GM19452 (cell line): Measurements from ENCODE around the gene DHRSX.
"Not testable (repeated sequence)": the region's sequence is repeated elsewhere in the genome, so short reads cannot be mapped to it uniquely, and the experiment has no call there.

Experiments
- ATAC-seq: cut with Tn5 transposase; IDR thresholded peaks from one replicate; pipeline ENCODE4 v1.9.1; 2021; ENCODE audit not compliant: unreplicated experiment

Gene DHRSX

DNA sequence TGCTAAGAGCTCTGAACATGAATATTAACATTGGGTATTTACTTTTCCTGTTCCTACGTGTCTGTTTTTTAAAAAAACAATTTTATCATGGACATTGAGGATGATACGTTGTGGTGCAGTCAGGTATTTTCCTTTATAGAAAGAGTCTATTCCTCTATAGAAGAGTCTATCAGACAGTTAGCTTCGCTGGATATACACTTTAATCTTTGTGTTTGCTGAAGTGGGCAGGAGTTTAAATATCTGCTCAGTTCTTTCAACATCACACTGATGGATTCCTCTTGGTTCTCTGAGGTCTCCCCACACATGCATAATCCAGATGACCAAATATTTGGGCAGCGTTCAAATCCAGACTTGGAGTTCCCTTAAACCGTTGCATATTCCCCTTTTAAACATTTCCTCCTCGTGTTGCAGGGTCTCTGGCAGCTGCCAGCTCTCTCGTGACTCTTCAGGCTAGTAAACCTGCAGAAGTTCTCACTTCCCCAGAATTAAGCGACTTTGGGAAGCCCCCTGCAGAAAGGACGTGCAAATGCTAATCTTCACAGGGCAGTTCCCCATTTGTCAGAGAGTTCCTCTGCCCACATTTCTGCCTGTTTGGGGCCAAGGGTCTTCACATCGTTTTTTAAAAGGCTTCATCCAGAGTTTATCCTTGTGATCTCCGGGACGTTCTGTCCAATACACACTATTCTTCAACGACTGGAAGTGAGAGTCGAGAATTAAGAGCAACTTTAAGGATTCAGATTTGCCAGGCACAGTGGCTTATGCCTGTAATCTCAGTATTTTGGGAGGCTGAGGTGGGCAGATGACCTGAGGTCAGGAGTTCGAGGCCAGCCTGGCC lies 20.5 kb upstream of the DHRSX start:
- peak; percentile 71 for ATAC-seq

DNA sequence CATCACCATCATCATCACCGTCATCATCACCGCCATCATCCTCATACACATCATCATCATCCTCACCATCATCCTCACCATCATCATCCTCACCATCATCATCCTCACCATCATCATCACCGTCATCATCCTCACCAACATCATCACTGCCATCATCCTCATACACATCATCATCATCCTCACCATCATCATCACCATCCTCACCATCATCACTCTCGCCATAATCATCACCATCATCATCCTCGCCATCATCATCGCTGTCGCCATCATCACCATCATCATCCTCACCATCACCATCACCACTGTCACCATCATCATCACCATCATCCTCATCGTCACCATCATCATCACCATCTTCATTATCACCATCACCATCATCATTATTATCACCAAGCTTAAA lies 19.8 kb upstream of the DHRSX start:
- ATAC-seq, result no peak

DNA sequence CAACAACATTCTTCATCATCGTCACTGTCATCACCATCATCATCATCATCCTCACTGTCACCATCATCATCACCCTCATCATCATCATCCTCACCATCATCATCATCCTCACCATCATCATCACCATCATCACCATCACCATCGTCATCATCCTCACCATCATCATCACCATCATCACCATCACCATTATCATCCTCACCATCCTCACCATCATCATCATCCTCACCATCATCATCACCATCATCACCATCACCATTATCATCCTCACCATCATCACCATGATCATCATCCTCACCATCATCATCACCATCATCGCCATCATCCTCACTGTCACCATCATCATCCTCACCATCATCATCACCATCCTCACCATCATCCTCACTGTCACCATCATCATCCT lies 18.9 kb upstream of the DHRSX start:
- ATAC-seq, result not testable (repeated sequence)

GRCh38 chrX:2517055-2517454 lies 16.3 kb upstream of the DHRSX start:
- peak; percentile 8 for ATAC-seq

- ATAC-seq, result peak; percentile 54
These were observed 15.8 kb upstream of the DHRSX start for GRCh38 chrX:2516623-2517022.

- ATAC-seq, result no peak
These were observed 13.4 kb upstream of the DHRSX start for GRCh38 chrX:2514131-2514530.

- no peak for ATAC-seq
These were observed 12.4 kb upstream of the DHRSX start for GRCh38 chrX:2513121-2513664.

GRCh38 chrX:2512501-2512900 lies 11.7 kb upstream of the DHRSX start:
- no peak for ATAC-seq

DNA sequence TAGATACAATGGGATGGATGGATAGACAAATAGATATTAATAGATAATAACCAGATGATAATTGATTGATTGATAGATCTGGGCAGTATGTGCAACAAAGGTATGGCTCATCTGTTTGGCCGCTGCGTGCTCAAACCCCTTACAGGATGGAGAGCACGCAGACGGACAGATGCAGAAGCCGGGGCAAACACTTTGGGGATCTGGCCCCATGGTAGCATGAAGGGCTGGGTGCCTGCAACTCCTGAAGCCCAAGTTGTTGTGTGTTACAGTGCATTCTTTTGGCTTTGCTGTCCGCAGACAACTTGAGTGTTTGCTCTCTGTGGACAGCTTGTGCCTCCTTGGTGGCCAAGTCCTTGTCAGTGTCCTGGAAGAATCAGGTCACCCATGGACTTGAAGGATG lies 10.6 kb upstream of the DHRSX start:
- ATAC-seq, result no peak

- ATAC-seq, result no peak
These were observed 8.0 kb upstream of the DHRSX start for GRCh38 chrX:2508648-2509335.

DNA sequence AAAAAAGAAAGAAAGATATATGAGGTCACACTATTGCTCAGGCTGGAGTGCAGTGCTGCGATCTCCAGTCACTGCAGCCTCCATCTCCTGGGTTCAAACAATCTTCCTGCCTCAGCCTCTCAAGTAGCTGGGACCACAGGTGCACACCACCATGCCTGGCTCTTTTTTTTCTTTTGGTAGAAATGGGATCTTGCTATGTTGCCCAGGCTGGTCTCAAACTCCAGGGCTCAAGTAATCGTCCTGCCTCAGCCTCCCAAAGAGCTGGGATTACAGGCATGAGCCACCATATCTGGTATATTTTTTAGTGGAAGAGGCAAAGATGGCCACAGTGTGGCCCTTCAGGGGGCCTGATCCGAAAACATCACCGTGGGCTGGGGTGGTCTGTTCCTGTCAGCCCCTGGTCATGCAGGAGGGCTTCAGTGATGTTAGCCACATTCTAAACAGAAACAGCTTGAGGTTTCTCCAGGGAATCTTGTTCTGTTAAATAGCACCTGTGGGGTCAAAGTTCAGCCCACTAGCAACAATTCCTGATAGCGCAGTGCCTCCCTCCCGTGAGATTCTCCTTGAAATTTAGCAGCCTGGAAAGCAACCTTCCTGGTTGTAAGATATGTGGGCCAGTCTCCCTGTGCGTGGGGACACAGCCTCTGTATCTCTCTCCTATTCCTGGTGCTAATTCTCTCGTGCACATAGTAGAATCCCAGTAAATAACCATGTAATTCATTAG lies 7.3 kb upstream of the DHRSX start:
- no peak for ATAC-seq

GRCh38 chrX:2507196-2507595 lies 6.4 kb upstream of the DHRSX start:
- no peak for ATAC-seq

DNA sequence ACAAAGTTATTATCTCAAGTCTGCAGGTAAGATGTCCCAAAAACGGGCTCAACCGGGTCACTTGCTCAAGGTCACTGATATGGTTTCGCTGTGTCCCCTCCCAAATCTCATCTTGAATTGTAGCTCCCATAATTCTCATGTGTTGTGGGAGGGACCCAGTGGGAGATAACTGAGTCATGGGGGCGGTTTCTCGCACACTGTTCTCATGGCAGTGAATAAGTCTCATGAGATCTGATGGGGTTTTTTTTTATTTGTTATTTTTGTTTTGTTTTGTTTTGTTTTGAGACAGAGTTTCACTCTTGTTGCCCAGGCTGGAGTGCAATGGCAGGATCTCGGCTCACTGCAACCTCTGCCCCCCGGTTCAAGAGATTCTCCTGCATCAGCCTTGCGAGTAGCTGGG lies 4.6 kb upstream of the DHRSX start:
- ATAC-seq, result not testable (repeated sequence)

- no peak for ATAC-seq
These were observed 4.0 kb upstream of the DHRSX start for GRCh38 chrX:2504706-2505332.

- no peak for ATAC-seq
These were observed 3.1 kb upstream of the DHRSX start for GRCh38 chrX:2503591-2504500.

- no peak for ATAC-seq
These were observed 2.1 kb upstream of the DHRSX start for GRCh38 chrX:2502668-2503519.

DNA sequence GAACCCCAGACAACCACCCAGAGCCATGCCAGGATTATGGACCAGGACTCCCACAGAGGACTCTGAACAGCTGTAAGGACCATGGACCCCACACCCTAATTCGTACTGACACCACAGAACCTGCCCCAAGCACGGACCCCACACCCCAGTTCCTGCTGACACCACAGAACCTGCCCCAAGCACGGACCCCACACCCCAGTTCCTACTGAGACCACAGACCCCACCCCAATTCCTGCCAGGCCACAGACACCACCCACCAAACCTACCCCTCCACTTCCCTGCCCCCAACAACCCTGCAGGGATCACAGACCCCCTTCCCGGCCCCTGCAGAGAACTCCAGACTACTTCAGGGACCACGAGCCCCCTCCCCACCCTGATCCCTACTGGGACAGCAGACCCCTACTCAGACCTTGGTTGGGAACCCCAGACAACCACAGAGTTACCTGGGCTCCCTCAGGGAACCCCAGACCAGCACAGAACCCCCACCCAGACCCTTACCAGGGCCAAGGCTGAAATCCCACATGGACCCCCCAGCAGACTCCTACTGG lies 1.4 kb upstream of the DHRSX start:
- ATAC-seq, result no peak

DNA sequence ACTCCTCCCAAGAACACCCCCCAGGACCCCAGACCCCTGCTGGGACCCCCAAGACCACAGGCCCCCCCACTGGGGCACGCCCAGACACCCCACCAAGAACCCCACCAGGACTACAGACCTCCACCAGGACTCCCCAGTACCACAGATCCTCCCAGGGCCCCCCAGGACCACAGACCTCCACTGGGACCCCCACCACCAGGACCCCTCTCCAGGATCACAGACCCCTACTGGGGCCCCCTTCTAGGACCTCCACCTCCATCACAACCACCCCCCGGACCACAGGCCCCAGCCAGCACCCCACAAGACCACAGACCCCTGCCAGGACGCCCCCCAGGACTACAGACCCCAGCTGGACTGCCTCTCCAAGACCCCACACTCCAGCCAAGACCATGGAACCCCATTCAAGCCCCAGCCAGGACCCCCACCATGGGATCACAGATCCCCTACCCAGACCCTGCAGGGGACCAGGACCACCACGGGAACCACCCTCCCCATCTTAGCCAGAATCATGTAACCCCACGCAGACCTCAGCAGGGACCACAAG lies 855 bp upstream of the DHRSX start:
- ATAC-seq, result no peak
